BE2C (cell line): Measurements from ENCODE around the gene SMYD4.

Experiments used
- DNase-seq: peaks from one replicate; pipeline ENCODE4 v3.0.0-alpha.2; 2020
- H3K27me3 ChIP-seq: fragments of 250-450 bp; sonication (Bioruptor Pico); 2 replicates; pipeline ENCODE4 v1.5.1; 2020; ENCODE audit warnings: mild to moderate bottlenecking
- H3K36me3 ChIP-seq: fragments of 250-450 bp; sonication (Bioruptor Pico); 2 replicates; pipeline ENCODE4 v1.5.1; 2020; ENCODE audit warnings: mild to moderate bottlenecking
- H3K4me1 ChIP-seq: fragments of 250-450 bp; sonication (Bioruptor Pico); 2 replicates; pipeline ENCODE4 v1.5.1; 2020
- H3K4me3 ChIP-seq: 2 replicates; pipeline ENCODE4 v1.5.1; 2011; ENCODE audit warnings: low read depth, low read length
- H3K9me3 ChIP-seq: fragments of 250-450 bp; sonication (Bioruptor Pico); 2 replicates; pipeline ENCODE4 v1.5.1; 2020
- TF ChIP-seq, protein P1 (sequence below): IDR thresholded peaks from 2 replicates; pipeline ENCODE4 v1.5.1; 2012; ENCODE audit warnings: mild to moderate bottlenecking, low read depth, low read length

Gene SMYD4

DNA sequence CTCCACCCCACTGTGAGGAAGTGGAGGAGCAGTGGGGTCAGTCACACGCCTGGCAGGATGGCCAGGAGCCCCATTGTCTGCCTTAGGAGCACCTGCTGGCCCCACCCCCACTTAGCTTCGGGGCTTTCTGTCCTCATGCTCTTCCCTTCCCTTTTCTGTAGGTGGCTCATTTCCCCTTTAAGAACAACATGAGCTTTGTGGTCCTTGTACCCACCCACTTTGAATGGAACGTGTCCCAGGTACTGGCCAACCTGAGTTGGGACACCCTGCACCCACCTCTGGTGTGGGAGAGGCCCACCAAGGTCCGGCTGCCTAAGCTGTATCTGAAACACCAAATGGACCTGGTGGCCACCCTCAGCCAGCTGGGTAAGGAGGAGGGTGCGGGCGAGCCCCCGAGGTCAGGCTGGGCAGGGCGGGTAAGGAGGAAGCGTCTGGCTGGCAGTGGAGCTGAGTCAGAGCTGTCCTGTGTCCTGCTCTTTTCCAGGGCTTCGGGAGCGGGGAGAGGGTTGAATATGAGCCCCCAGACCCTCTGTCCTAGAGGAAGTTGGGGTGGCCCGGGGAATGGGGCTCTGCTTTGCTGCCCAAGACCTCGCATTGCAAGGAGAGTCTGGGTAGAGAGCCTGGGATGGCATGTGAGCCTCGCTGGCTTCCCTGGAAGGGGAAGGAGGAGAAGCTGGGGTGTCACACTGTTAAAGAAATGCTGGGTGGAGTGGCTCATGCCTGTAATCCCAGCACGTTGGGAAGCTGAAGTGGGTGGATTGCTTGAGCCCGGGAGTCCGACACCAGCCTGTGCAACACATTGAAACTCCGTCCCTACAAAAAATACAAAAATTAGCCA is 77.1 kb downstream of the SMYD4 start:
- peaks cover 14% of the 10 kb centered on the region for H3K4me1 ChIP-seq
- no peaks in the 10 kb centered on the region for H3K9me3 ChIP-seq
- no peak overlapping the region for H3K4me3 ChIP-seq
- H3K27me3 ChIP-seq, result no peaks in the 10 kb centered on the region
- H3K36me3 ChIP-seq, result no peaks in the 10 kb centered on the region
- TF ChIP-seq, protein P1, sequence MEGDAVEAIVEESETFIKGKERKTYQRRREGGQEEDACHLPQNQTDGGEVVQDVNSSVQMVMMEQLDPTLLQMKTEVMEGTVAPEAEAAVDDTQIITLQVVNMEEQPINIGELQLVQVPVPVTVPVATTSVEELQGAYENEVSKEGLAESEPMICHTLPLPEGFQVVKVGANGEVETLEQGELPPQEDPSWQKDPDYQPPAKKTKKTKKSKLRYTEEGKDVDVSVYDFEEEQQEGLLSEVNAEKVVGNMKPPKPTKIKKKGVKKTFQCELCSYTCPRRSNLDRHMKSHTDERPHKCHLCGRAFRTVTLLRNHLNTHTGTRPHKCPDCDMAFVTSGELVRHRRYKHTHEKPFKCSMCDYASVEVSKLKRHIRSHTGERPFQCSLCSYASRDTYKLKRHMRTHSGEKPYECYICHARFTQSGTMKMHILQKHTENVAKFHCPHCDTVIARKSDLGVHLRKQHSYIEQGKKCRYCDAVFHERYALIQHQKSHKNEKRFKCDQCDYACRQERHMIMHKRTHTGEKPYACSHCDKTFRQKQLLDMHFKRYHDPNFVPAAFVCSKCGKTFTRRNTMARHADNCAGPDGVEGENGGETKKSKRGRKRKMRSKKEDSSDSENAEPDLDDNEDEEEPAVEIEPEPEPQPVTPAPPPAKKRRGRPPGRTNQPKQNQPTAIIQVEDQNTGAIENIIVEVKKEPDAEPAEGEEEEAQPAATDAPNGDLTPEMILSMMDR, result no peak
- no peak for DNase-seq

DNA sequence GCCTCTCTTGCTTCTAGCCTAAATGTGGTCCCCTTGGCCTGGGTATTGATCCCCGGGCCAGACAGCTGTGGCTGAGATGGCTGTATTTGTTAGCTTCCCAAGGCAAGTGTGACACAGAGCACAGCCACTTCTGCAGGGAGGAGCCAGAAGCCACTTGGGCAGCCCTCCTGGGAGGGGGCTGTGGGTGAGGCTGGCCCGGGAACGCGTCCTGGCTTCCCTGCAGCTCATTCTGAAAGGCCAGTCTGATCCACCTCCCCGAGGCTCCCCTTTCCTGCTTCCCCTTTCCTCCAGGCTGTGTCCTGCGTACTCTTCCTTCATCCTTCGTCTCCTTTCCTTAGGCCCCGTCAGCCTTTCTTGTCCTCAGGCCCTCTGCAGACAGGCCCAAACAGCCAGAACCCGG is 79.1 kb downstream of the SMYD4 start:
- H3K4me3 ChIP-seq, result no peak overlapping the region
- TF ChIP-seq, protein P1, result no peak
- no peaks in the 10 kb centered on the region for H3K36me3 ChIP-seq
- no peak for DNase-seq
- no peaks in the 10 kb centered on the region for H3K9me3 ChIP-seq
- H3K27me3 ChIP-seq, result no peaks in the 10 kb centered on the region
- H3K4me1 ChIP-seq, result peaks cover 8% of the 10 kb centered on the region

DNA sequence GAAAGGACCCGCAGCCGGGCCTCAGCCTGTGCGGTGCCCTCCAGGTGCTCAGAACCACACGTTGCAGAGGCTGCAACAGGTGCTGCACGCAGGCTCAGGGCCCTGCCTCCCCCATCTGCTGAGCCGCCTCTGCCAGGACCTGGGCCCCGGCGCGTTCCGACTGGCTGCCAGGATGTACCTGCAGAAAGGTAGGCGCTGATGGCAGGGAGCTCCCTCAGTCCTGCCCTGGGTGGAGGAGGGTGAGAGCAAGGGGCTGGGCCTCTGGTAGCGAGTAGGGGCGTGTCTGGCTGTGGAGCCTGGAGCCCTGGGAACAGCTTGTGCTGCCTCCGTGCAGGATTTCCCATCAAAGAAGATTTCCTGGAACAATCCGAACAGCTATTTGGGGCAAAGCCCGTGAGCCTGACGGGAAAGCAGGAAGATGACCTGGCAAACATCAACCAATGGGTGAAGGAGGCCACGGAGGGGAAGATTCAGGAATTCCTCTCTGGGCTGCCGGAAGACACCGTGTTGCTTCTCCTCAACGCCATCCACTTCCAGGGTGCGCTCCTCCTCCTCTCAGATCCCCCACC is 82.6 kb downstream of the SMYD4 start:
- no peak for DNase-seq
- Histone ChIP-seq H3K36me3 (no peaks in the 10 kb centered on the region), H3K27me3 (no peaks in the 10 kb centered on the region), H3K4me3 (no peak overlapping the region), H3K4me1 (no peaks in the 10 kb centered on the region), H3K9me3 (no peaks in the 10 kb centered on the region)
- TF ChIP-seq, protein P1, result no peak

DNA sequence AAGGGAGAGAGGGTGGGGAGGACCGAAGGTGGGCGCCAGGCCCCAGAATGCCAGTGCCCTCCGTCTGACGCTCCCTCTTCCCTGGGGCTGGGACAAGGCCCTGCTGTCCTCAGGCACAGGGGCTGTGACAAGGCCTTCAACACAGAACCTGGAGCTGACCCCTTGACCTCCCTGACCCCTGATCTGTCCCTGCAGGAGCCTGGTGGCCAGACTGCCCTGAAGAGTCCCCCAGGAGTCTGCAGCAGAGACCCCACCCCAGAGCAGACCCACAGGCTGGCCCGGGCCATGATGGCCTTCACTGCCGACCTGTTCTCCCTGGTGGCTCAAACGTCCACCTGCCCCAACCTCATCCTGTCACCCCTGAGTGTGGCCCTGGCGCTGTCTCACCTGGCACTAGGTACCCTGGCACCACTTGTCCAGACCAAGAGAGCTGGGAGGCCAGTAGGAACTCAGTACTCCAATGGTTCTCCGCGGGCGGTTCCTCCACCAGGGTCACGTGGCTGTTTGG is 84.1 kb downstream of the SMYD4 start:
- TF ChIP-seq, protein P1, result no peak

DNA sequence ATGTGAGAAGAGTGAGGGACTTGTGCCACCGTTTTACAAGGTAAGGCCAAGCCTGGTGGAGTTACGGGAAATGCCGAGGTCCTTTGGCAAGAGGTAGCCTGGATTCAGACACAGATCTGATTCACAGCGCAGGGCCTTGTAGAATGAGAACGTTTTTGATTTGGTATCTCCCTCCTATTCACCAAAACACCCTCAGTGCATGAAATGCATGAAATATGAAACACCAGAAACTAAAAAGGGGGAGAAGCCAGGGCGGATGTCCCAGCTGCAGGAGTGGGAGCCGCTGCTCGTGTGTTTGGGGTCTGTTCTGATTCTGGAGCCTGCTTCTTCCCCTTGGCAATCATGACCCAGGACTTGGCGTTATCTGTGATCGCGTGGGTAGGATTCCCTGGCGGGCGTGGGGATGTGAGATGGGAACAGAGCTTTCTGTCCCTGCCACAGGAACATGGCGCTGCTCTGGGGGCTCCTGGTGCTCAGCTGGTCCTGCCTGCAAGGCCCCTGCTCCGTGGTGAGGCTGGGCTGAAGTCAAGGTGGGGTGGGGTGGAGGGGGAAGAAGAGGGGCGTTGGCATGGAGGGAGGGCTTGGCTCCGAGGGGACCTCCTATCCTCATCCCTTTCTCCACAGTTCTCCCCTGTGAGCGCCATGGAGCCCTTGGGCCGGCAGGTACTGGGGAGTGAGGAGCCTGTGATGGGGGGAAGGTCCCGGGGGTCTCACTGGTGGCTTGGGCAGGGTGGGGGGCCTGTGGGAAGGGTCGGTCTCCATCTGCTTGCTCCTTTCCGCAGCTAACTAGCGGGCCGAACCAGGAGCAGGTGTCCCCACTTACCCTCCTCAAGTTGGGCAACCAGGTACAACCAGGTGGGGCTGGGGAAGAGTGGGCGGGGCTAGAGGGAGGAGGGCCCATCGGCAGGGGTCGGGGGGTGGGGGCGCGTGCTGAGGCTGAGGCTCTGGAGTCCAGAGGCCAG is 84.9 kb downstream of the SMYD4 start:
- Histone ChIP-seq H3K36me3 (no peaks in the 10 kb centered on the region), H3K4me1 (no peaks in the 10 kb centered on the region), H3K27me3 (no peaks in the 10 kb centered on the region), H3K9me3 (no peaks in the 10 kb centered on the region), H3K4me3 (no peak overlapping the region)
- no peak for DNase-seq
- TF ChIP-seq, protein P1, result no peak

More for the DNA sequence above, 84.1 kb downstream of the SMYD4 start:
- Histone ChIP-seq H3K4me1 (no peaks in the 10 kb centered on the region), H3K27me3 (no peaks in the 10 kb centered on the region), H3K4me3 (no peak overlapping the region), H3K36me3 (no peaks in the 10 kb centered on the region), H3K9me3 (no peaks in the 10 kb centered on the region)
- DNase-seq, result no peak
